B cell (primary cell): ENCODE results near the gene SPG7. TPM values are rescaled to one million over a fixed set of nuclear protein-coding genes. Genes with fewer than 3 reads are reported as not detected.

Experiments used
- ATAC-seq: fragments of 200-7000 bp; cut with Tn5 transposase; one replicate; pipeline ENCODE4 v1.10.0; 2021; ENCODE audit warnings: low read depth, mild to moderate bottlenecking, moderate number of reproducible peaks, moderate library complexity
- CTCF ChIA-PET: fragments of 350-600 bp; sonication (Branson Sonifier 250); formaldehyde crosslinking; loops from one replicate; lab custom pipeline; 2021; ENCODE audit warnings: antibody characterized with exemption, inconsistent platforms; lab: Charles Lee
- POLR2A ChIA-PET: fragments of 350-600 bp; sonication (Branson Sonifier 250); formaldehyde crosslinking; loops from one replicate; lab custom pipeline; 2021; ENCODE audit warnings: antibody characterized with exemption; lab: Charles Lee
- DNase-seq: peaks from one replicate; pipeline ENCODE4 v3.0.0; 2013
- H2AFZ ChIP-seq: 2 replicates; pipeline ENCODE4 v1.6.1; 2012; ENCODE audit warnings: mild to moderate bottlenecking, low read depth, low read length; ENCODE audit not compliant: insufficient read depth, poor library complexity, severe bottlenecking
- H3K27ac ChIP-seq, 2 donors: 1 replicate in 1 of 2; 2 replicates in 1 of 2; pipeline ENCODE4 v1.5.1; 2012 to 2013; ENCODE audit warnings: low read length in 2 of 2, mild to moderate bottlenecking in 2 of 2, moderate library complexity in 1 of 2
- H3K27me3 ChIP-seq, 4 experiments: fragments of 200-600 bp in 1 of 4; sonication (generic) in 1 of 4; replicated peaks in 1 of 4; 1 replicate in 2 of 4; 2 replicates in 2 of 4; pipeline versions ENCODE4 v1.6.1 to v1.7.0; 2013 to 2016; ENCODE audit warnings: low read length in 3 of 4, mild to moderate bottlenecking in 2 of 4, mixed read lengths in 1 of 4, moderate library complexity in 1 of 4; ENCODE audit not compliant: insufficient read depth in 4 of 4, control insufficient read depth in 3 of 4; ENCODE audit errors: control extremely low read depth in 1 of 4
- H3K36me3 ChIP-seq, 2 experiments: replicated peaks in 1 of 2; 1 replicate in 1 of 2; 2 replicates in 1 of 2; pipeline versions ENCODE4 v1.6.1 to v1.7.1; 2013; ENCODE audit warnings: low read length in 1 of 2; ENCODE audit not compliant: insufficient read depth in 2 of 2, control insufficient read depth in 1 of 2; ENCODE audit errors: control extremely low read depth in 1 of 2, extremely low read depth in 1 of 2
- H3K4me1 ChIP-seq, 2 donors: fragments of 200-600 bp in 1 of 2; sonication (generic) in 1 of 2; 1 replicate in 1 of 2; 2 replicates in 1 of 2; pipeline versions ENCODE4 v1.5.1 to v1.6.1; 2013 to 2017; ENCODE audit warnings: low read length in 2 of 2; ENCODE audit not compliant: control insufficient read depth in 2 of 2, insufficient read depth in 2 of 2
- H3K4me2 ChIP-seq: replicated peaks from 2 replicates; pipeline ENCODE3; 2012; ENCODE audit warnings: mild to moderate bottlenecking, low read depth, low read length; ENCODE audit not compliant: poor library complexity, severe bottlenecking
- H3K4me3 ChIP-seq, 5 experiments: fragments of 200-600 bp in 1 of 5; sonication (generic) in 1 of 5; 1 replicate in 3 of 5; 2 replicates in 2 of 5; pipeline versions ENCODE4 v1.5.1 to v1.7.0; 2011 to 2016; ENCODE audit warnings: low read length in 4 of 5, mild to moderate bottlenecking in 4 of 5, low read depth in 2 of 5, control low read depth in 1 of 5, moderate library complexity in 1 of 5; ENCODE audit not compliant: insufficient read depth in 1 of 5; ENCODE audit errors: control extremely low read depth in 1 of 5, extremely low read depth in 1 of 5
- H3K79me2 ChIP-seq: fragments of 200-600 bp; sonication (generic); one replicate; pipeline ENCODE4 v1.6.0; 2016; ENCODE audit warnings: low read length; ENCODE audit not compliant: control insufficient read depth, insufficient read depth
- H3K9ac ChIP-seq: fragments of 200-600 bp; sonication (generic); 2 replicates; pipeline ENCODE4 v1.6.1; 2017; ENCODE audit warnings: mild to moderate bottlenecking, low read length, moderate library complexity
- H3K9me3 ChIP-seq, 3 donors: one replicate each; pipeline versions ENCODE4 v1.6.1 to v1.7.1; 2013; ENCODE audit warnings: low read length in 2 of 3; ENCODE audit not compliant: control insufficient read depth in 2 of 3, insufficient read depth in 1 of 3; ENCODE audit errors: control extremely low read depth in 1 of 3
- H4K20me1 ChIP-seq: 2 replicates; pipeline ENCODE4 v1.6.0; 2012; ENCODE audit warnings: mild to moderate bottlenecking, low read length; ENCODE audit not compliant: insufficient read depth, control insufficient read depth, poor library complexity, severe bottlenecking
- H3K27ac Mint-ChIP-seq: one replicate; pipeline ENCODE4 v1.8.0; 2021; ENCODE audit warnings: mixed read lengths
- H3K27me3 Mint-ChIP-seq: one replicate; pipeline ENCODE4 v1.8.0; 2021; ENCODE audit warnings: mixed read lengths
- H3K4me1 Mint-ChIP-seq: one replicate; pipeline ENCODE4 v1.8.0; 2021; ENCODE audit warnings: mixed read lengths
- H3K4me3 Mint-ChIP-seq: one replicate; pipeline ENCODE4 v1.8.0; 2021; ENCODE audit warnings: mixed read lengths
- H3K9me3 Mint-ChIP-seq: one replicate; pipeline ENCODE4 v1.8.0; 2022; ENCODE audit warnings: mixed read lengths; ENCODE audit not compliant: insufficient read depth
- CTCF ChIP-seq: fragments of 200-600 bp; IDR thresholded peaks from one replicate; pipeline ENCODE4 v1.8.0; 2022; ENCODE audit warnings: antibody characterized with exemption, mild to moderate bottlenecking
- EZH2 ChIP-seq: IDR thresholded peaks from 2 replicates; pipeline ENCODE4 v1.6.1; 2012; ENCODE audit warnings: borderline replicate concordance, low read depth, mild to moderate bottlenecking, moderate library complexity, low read length; ENCODE audit not compliant: insufficient read depth, poor library complexity, severe bottlenecking
- WGBS: methylation state at CpG from one replicate; pipeline ENCODE4 v1.1.5; 2013; ENCODE audit warnings: missing lambda C conversion rate; ENCODE audit not compliant: insufficient coverage; 5-methylcytosine and 5-hydroxymethylcytosine counted together
- intact Hi-C: fragments of 100-400 bp; cut with micrococcal nuclease; formaldehyde crosslinking; loops from one replicate; pipeline ENCODE4 v1.10.0; 2022
- polyA plus RNA-seq: library from polyadenylated mRNA; depleted of rRNA; stranded (reverse); fragments of >200 nt; gene quantifications from 2 replicates; pipeline ENCODE4 v1.2.3, GENCODE V29; 2012
- total RNA-seq, 2 donors: library from RNA; stranded (reverse); fragments of 120-200 nt in 1 of 2; gene quantifications; 1 replicate in 1 of 2; 2 replicates in 1 of 2; pipeline versions ENCODE4 v1.2.3 to v1.2.4, GENCODE V29; 2013 to 2022

The SPG7 gene
- total and polyA plus RNA-seq, 2 donors (not counting 1 experiment from before 2014, with no cell fraction given), result 146 to 157 TPM

DNA sequence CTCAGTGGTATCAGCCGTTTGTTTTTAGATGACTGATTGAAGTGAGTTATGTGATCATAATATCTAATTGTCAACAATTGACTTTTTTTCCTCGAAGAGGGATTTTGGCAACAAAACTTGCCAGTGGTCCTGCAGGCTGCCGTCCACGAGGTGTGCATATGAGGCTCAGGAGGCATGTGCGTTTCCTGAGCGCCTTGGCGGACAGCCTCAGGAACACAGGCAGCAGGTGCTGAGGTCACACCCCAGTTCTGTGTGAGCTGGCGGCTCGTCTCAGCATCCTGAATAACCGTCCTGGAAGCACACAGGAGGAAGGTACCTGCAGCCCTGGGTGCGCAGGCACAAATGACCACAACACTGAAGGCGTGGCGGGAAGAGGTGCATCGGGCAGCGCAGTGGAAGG is 11.7 kb downstream of the SPG7 start:
- DNase-seq (no peak), ATAC-seq (no peak)
- Mint-ChIP-seq H3K9me3 (no peaks in the 10 kb centered on the region), H3K27ac (no peak overlapping the region), H3K4me3 (no peak overlapping the region), H3K4me1 (peaks cover 4% of the 10 kb centered on the region), H3K27me3 (no peaks in the 10 kb centered on the region)
- TF ChIP-seq EZH2, result no peak
- TF ChIP-seq CTCF, result no peak
- intact Hi-C loops, result no loop called here
- Histone ChIP-seq H3K36me3 (peaks cover 2 to 66% of the 10 kb centered on the region in 2 experiments), H3K9me3 (no peaks in the 10 kb centered on the region), H2AFZ (no peak overlapping the region), H3K27ac (no peak overlapping the region), H3K79me2 (peaks cover 61% of the 10 kb centered on the region), H3K4me3 (no peak overlapping the region), H4K20me1 (peaks cover 71% of the 10 kb centered on the region), H3K4me1 (peaks cover 2 to 3% of the 10 kb centered on the region in 2 donors), H3K9ac (no peak overlapping the region), H3K27me3 (no peaks in the 10 kb centered on the region), H3K4me2 (no peak overlapping the region)
- POLR2A ChIA-PET, result no interaction called here
- CTCF ChIA-PET, result interaction anchor here (1.2 kb wide), 1 partner anchor 10 kb away, joined by 4 read pairs; no protein-coding TSS in a partner anchor
- 94% methylated on average over 13 of the region's 15 CpGs for WGBS

- no peaks in the 10 kb centered on the region for H3K9me3 Mint-ChIP-seq
- 98% methylated on average over 31 of the region's 31 CpGs for WGBS
- no peaks in the 10 kb centered on the region for H3K27me3 Mint-ChIP-seq
- H3K9me3 ChIP-seq, result no peaks in the 10 kb centered on the region
- H3K4me1 Mint-ChIP-seq, result peaks cover 19% of the 10 kb centered on the region
- H2AFZ ChIP-seq, result no peak overlapping the region
- H4K20me1 ChIP-seq, result peaks cover 66% of the 10 kb centered on the region
- peaks cover 16 to 18% of the 10 kb centered on the region in 2 donors for H3K4me1 ChIP-seq
- H3K4me3 Mint-ChIP-seq, result no peak overlapping the region
- H3K9ac ChIP-seq, result no peak overlapping the region
- DNase-seq, result no peak
- peaks cover 49% of the 10 kb centered on the region for H3K79me2 ChIP-seq
- H3K4me3 ChIP-seq, result no peak overlapping the region
- ChIA-PET POLR2A (no interaction called here), CTCF (no interaction called here)
- H3K27me3 ChIP-seq, result no peaks in the 10 kb centered on the region
- ATAC-seq, result no peak
- H3K27ac Mint-ChIP-seq, result no peak overlapping the region
- intact Hi-C loops, result no loop called here
- TF ChIP-seq CTCF (no peak), EZH2 (no peak)
- peaks cover 4 to 71% of the 10 kb centered on the region in 2 experiments for H3K36me3 ChIP-seq
- H3K4me2 ChIP-seq, result no peak overlapping the region
- H3K27ac ChIP-seq, result no peak overlapping the region
Measured at GRCh38 chr16:89522287-89522686, 14.1 kb downstream of the SPG7 start.
